ENCODE data around the gene EEF2KMT. TPM values are rescaled to one million over a fixed set of nuclear protein-coding genes. Genes with fewer than 3 reads are reported as not detected.
A peak's percentile ranks its signal among the peaks of the same experiment; 100 is the strongest.

Gene EEF2KMT
- total RNA-seq, 1 donor = 9.0 TPM

GRCh38 chr16:5070431-5071186 is 27.0 kb downstream of the EEF2KMT start:
- DNase-seq (ENCODE audit: insufficient read length, low spot score, missing footprints) = no peak
- H3K36me3 ChIP-seq (ENCODE audit: insufficient read depth, low read length) = peaks cover 7% of the 10 kb centered on the region
- H3K79me2 ChIP-seq (ENCODE audit: insufficient read depth, low read length) = peaks cover 30% of the 10 kb centered on the region
- no peak overlapping the region for H3K27ac ChIP-seq (ENCODE audit: low read depth, low read length)
- TF ChIP-seq CTCF (IDR thresholded peaks at IDR 0.05; ENCODE audit: extremely low read depth, low read depth, low read length) = no peak
- H3K4me3 ChIP-seq (ENCODE audit: insufficient read depth, low read length) = no peak overlapping the region
- H2AFZ ChIP-seq (ENCODE audit: low read length) = peak overlapping the region; percentile 91
- no peaks in the 10 kb centered on the region for H3K9me3 ChIP-seq (ENCODE audit: low read depth, low read length)
- peaks cover 9% of the 10 kb centered on the region for H3K27me3 ChIP-seq (ENCODE audit: insufficient read depth, low read length)
- peaks cover 18% of the 10 kb centered on the region for H3K4me1 ChIP-seq (ENCODE audit: insufficient read depth, low read length)
- H4K20me1 ChIP-seq (ENCODE audit: insufficient read depth, low read length) = no peaks in the 10 kb centered on the region
- no peak overlapping the region for H3K4me2 ChIP-seq (ENCODE audit: insufficient read depth, low read length)

- H3K4me1 ChIP-seq (ENCODE audit: insufficient read depth, low read length) = peaks cover 18% of the 10 kb centered on the region
- TF ChIP-seq CTCF (IDR thresholded peaks at IDR 0.05; ENCODE audit: extremely low read depth, low read depth, low read length) = no peak
- peaks cover 23% of the 10 kb centered on the region for H3K79me2 ChIP-seq (ENCODE audit: insufficient read depth, low read length)
- H3K27ac ChIP-seq (ENCODE audit: low read depth, low read length) = no peak overlapping the region
- H3K27me3 ChIP-seq (ENCODE audit: insufficient read depth, low read length) = peaks cover 16% of the 10 kb centered on the region
- H3K4me3 ChIP-seq (ENCODE audit: insufficient read depth, low read length) = no peak overlapping the region
- H3K36me3 ChIP-seq (ENCODE audit: insufficient read depth, low read length) = no peaks in the 10 kb centered on the region
- H2AFZ ChIP-seq (ENCODE audit: low read length) = no peak overlapping the region
- H3K9me3 ChIP-seq (ENCODE audit: low read depth, low read length) = no peaks in the 10 kb centered on the region
- DNase-seq (ENCODE audit: insufficient read length, low spot score, missing footprints) = no peak
- H4K20me1 ChIP-seq (ENCODE audit: insufficient read depth, low read length) = no peaks in the 10 kb centered on the region
- H3K4me2 ChIP-seq (ENCODE audit: insufficient read depth, low read length) = no peak overlapping the region
Measured at GRCh38 chr16:5069854-5070253, 27.7 kb downstream of the EEF2KMT start.

DNA sequence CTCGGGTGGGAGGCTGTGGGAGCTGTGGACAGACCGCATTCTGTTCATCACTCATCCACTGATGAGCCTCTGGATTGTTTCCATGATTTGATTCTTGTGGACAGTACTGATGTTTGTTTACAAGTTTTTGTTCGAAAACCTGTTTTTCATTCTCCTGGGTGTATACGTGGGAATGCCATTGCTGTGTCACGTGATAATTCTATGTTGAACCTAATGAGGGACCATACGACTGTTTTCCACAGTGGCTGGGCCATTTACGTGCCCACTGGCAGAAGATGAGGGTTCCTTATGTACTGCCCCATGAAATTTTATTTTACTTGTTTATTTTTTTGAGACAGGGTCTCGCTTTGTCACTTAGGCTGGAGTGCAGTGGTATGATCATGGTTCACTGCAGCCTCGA is 28.5 kb downstream of the EEF2KMT start:
- Histone ChIP-seq H3K4me3 (ENCODE audit: insufficient read depth, low read length) (no peak overlapping the region), H3K9me3 (ENCODE audit: low read depth, low read length) (no peaks in the 10 kb centered on the region), H3K4me1 (ENCODE audit: insufficient read depth, low read length) (peaks cover 18% of the 10 kb centered on the region), H3K79me2 (ENCODE audit: insufficient read depth, low read length) (peaks cover 17% of the 10 kb centered on the region), H3K27ac (ENCODE audit: low read depth, low read length) (no peak overlapping the region), H3K27me3 (ENCODE audit: insufficient read depth, low read length) (peaks cover 22% of the 10 kb centered on the region), H3K36me3 (ENCODE audit: insufficient read depth, low read length) (no peaks in the 10 kb centered on the region), H4K20me1 (ENCODE audit: insufficient read depth, low read length) (no peaks in the 10 kb centered on the region), H3K4me2 (ENCODE audit: insufficient read depth, low read length) (no peak overlapping the region), H2AFZ (ENCODE audit: low read length) (no peak overlapping the region)
- no peak for DNase-seq (ENCODE audit: insufficient read length, low spot score, missing footprints)
- TF ChIP-seq CTCF (IDR thresholded peaks at IDR 0.05; ENCODE audit: extremely low read depth, low read depth, low read length) = no peak

DNA sequence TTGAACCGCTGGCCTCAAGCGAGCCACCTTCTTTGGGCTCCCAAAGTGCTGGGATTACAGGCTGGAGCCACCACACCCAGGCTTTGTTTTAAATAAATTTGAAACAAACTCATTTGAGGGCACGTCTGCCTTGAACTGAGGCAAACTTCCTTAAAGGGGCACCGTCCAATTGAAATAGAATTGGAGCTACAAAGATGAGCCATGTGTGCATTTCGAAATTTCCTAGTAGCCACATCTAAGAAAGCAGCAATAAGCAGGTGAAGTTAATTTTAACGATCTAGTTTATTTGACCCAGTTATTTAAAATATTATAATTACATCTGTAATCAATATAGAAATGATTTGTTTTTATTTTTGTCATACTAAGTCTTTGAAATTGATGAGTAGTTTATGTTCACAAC is 31.1 kb downstream of the EEF2KMT start:
- TF ChIP-seq CTCF (IDR thresholded peaks at IDR 0.05; ENCODE audit: extremely low read depth, low read depth, low read length) = no peak
- H2AFZ ChIP-seq (ENCODE audit: low read length) = no peak overlapping the region
- H3K27me3 ChIP-seq (ENCODE audit: insufficient read depth, low read length) = peaks cover 36% of the 10 kb centered on the region
- peaks cover 4% of the 10 kb centered on the region for H3K4me1 ChIP-seq (ENCODE audit: insufficient read depth, low read length)
- H3K9me3 ChIP-seq (ENCODE audit: low read depth, low read length) = no peaks in the 10 kb centered on the region
- H3K79me2 ChIP-seq (ENCODE audit: insufficient read depth, low read length) = no peaks in the 10 kb centered on the region
- H3K27ac ChIP-seq (ENCODE audit: low read depth, low read length) = no peak overlapping the region
- H4K20me1 ChIP-seq (ENCODE audit: insufficient read depth, low read length) = no peaks in the 10 kb centered on the region
- H3K4me3 ChIP-seq (ENCODE audit: insufficient read depth, low read length) = no peak overlapping the region
- DNase-seq (ENCODE audit: insufficient read length, low spot score, missing footprints) = no peak
- H3K4me2 ChIP-seq (ENCODE audit: insufficient read depth, low read length) = no peak overlapping the region
- H3K36me3 ChIP-seq (ENCODE audit: insufficient read depth, low read length) = no peaks in the 10 kb centered on the region
